T-helper 17 cell (primary cell): ENCODE measurements around the gene DDX27. TPM values are rescaled to one million over a fixed set of nuclear protein-coding genes. Genes with fewer than 3 reads are reported as not detected.

Experiments used
- ATAC-seq: fragments of 150-1000 bp; cut with Tn5 transposase; 2 replicates; pipeline ENCODE4 v1.10.0; 2021; ENCODE audit warnings: mild to moderate bottlenecking, moderate library complexity
- DNase-seq, 3 donors: peaks; one replicate each; pipeline versions ENCODE4 v3.0.0 to v3.0.0-alpha.2; 2020 to 2021
- H3K9me3 ChIP-seq: one replicate; pipeline ENCODE4 v1.7.0; 2013; ENCODE audit warnings: low read length, mild to moderate bottlenecking; ENCODE audit not compliant: control insufficient read depth, poor library complexity, severe bottlenecking
- H3K27ac Mint-ChIP-seq: one replicate; pipeline ENCODE4 v1.8.0; 2022; ENCODE audit warnings: mild to moderate bottlenecking, moderate library complexity, mixed read lengths
- H3K27me3 Mint-ChIP-seq: one replicate; pipeline ENCODE4 v1.8.0; 2022; ENCODE audit warnings: mixed read lengths
- H3K36me3 Mint-ChIP-seq: one replicate; pipeline ENCODE4 v1.8.0; 2022; ENCODE audit warnings: low read depth, mixed read lengths
- H3K4me1 Mint-ChIP-seq: one replicate; pipeline ENCODE4 v1.8.0; 2022; ENCODE audit warnings: mild to moderate bottlenecking, mixed read lengths
- H3K4me3 Mint-ChIP-seq: one replicate; pipeline ENCODE4 v1.8.0; 2022; ENCODE audit warnings: mild to moderate bottlenecking, moderate library complexity, mixed read lengths
- total RNA-seq, 4 donors: library from RNA in 2 of 4; stranded (reverse) in 2 of 4; gene quantifications; one replicate each; pipeline ENCODE4 v1.2.3 and lab custom pipeline; 2022 to 2026

Gene DDX27
- total RNA-seq, 2 donors from 2014 or later = 84.1 to 87.5 TPM

GRCh38 chr20:49237531-49237930 lies 18.3 kb downstream of the DDX27 start:
- DNase-seq (no peak), ATAC-seq (no peak)
- Mint-ChIP-seq H3K27me3 (no peaks in the 10 kb centered on the region), H3K4me3 (no peak overlapping the region), H3K36me3 (peaks cover 16% of the 10 kb centered on the region), H3K4me1 (peaks cover 2% of the 10 kb centered on the region), H3K27ac (peak overlapping the region; percentile 83)
- no peaks in the 10 kb centered on the region for H3K9me3 ChIP-seq

- H3K9me3 ChIP-seq = no peaks in the 10 kb centered on the region
- DNase-seq (no peak), ATAC-seq (peak; percentile 66)
- H3K27ac Mint-ChIP-seq = peak overlapping the region; percentile 34
- no peaks in the 10 kb centered on the region for H3K27me3 Mint-ChIP-seq
- H3K36me3 Mint-ChIP-seq = peaks cover 2% of the 10 kb centered on the region
- H3K4me1 Mint-ChIP-seq = peaks cover 7% of the 10 kb centered on the region
- no peak overlapping the region for H3K4me3 Mint-ChIP-seq
Observed at GRCh38 chr20:49245921-49246740, 26.9 kb downstream of the DDX27 start.

- no peaks in the 10 kb centered on the region for H3K9me3 ChIP-seq
- Mint-ChIP-seq H3K4me1 (peaks cover 7% of the 10 kb centered on the region), H3K4me3 (no peak overlapping the region), H3K27me3 (no peaks in the 10 kb centered on the region), H3K27ac (no peak overlapping the region), H3K36me3 (peaks cover 2% of the 10 kb centered on the region)
- ATAC-seq (no peak), DNase-seq (no peak)
Observed at GRCh38 chr20:49247169-49247723, 28.0 kb downstream of the DDX27 start.

- Mint-ChIP-seq H3K27me3 (no peaks in the 10 kb centered on the region), H3K4me3 (no peak overlapping the region), H3K27ac (peak overlapping the region; percentile 51), H3K36me3 (peaks cover 2% of the 10 kb centered on the region), H3K4me1 (peaks cover 7% of the 10 kb centered on the region)
- H3K9me3 ChIP-seq = no peaks in the 10 kb centered on the region
- ATAC-seq = no peak
- no peak for DNase-seq
Observed at GRCh38 chr20:49247792-49248191, 28.6 kb downstream of the DDX27 start.

- H3K27ac Mint-ChIP-seq = peak overlapping the region; percentile 51
- H3K36me3 Mint-ChIP-seq = peaks cover 4% of the 10 kb centered on the region
- peaks cover 7% of the 10 kb centered on the region for H3K4me1 Mint-ChIP-seq
- no peak overlapping the region for H3K4me3 Mint-ChIP-seq
- H3K27me3 Mint-ChIP-seq = no peaks in the 10 kb centered on the region
- ATAC-seq (no peak), DNase-seq (no peak)
- no peaks in the 10 kb centered on the region for H3K9me3 ChIP-seq
Observed at GRCh38 chr20:49248301-49248700, 29.1 kb downstream of the DDX27 start.

GRCh38 chr20:49248879-49249665 lies 29.9 kb downstream of the DDX27 start:
- peak overlapping the region; percentile 51 for H3K27ac Mint-ChIP-seq

GRCh38 chr20:49252556-49253350 lies 33.5 kb downstream of the DDX27 start:
- Mint-ChIP-seq H3K27ac (no peak overlapping the region), H3K4me1 (peaks cover 2% of the 10 kb centered on the region), H3K27me3 (no peaks in the 10 kb centered on the region), H3K36me3 (peaks cover 8% of the 10 kb centered on the region), H3K4me3 (no peak overlapping the region)
- no peaks in the 10 kb centered on the region for H3K9me3 ChIP-seq
- ATAC-seq (no peak), DNase-seq (no peak)

More at GRCh38 chr20:49248879-49249665, 29.9 kb downstream of the DDX27 start:
- DNase-seq (no peak), ATAC-seq (no peak)
- no peaks in the 10 kb centered on the region for H3K9me3 ChIP-seq
- no peaks in the 10 kb centered on the region for H3K27me3 Mint-ChIP-seq
- H3K36me3 Mint-ChIP-seq = peaks cover 4% of the 10 kb centered on the region
- H3K4me1 Mint-ChIP-seq = peaks cover 7% of the 10 kb centered on the region
- H3K4me3 Mint-ChIP-seq = no peak overlapping the region

GRCh38 chr20:49256261-49256660 lies 37.0 kb downstream of the DDX27 start:
- H3K9me3 ChIP-seq = no peaks in the 10 kb centered on the region
- peaks cover 10% of the 10 kb centered on the region for H3K36me3 Mint-ChIP-seq
- H3K27ac Mint-ChIP-seq = peak overlapping the region; percentile 21
- no peaks in the 10 kb centered on the region for H3K27me3 Mint-ChIP-seq
- no peak for DNase-seq
- H3K4me1 Mint-ChIP-seq = peaks cover 3% of the 10 kb centered on the region
- ATAC-seq = no peak
- no peak overlapping the region for H3K4me3 Mint-ChIP-seq

GRCh38 chr20:49259284-49259683 lies 40.1 kb downstream of the DDX27 start:
- DNase-seq (no peak), ATAC-seq (no peak)
- H3K36me3 Mint-ChIP-seq = peaks cover 12% of the 10 kb centered on the region
- no peaks in the 10 kb centered on the region for H3K9me3 ChIP-seq
- no peak overlapping the region for H3K4me3 Mint-ChIP-seq
- no peaks in the 10 kb centered on the region for H3K27me3 Mint-ChIP-seq
- H3K4me1 Mint-ChIP-seq = peaks cover 4% of the 10 kb centered on the region
- H3K27ac Mint-ChIP-seq = peak overlapping the region; percentile 39

GRCh38 chr20:49259799-49260198 lies 40.6 kb downstream of the DDX27 start:
- Mint-ChIP-seq H3K27ac (peak overlapping the region; percentile 39), H3K27me3 (no peaks in the 10 kb centered on the region), H3K36me3 (peaks cover 9% of the 10 kb centered on the region), H3K4me3 (no peak overlapping the region), H3K4me1 (peaks cover 2% of the 10 kb centered on the region)
- no peak for ATAC-seq
- no peak for DNase-seq
- no peaks in the 10 kb centered on the region for H3K9me3 ChIP-seq

- no peak for DNase-seq
- Mint-ChIP-seq H3K4me3 (no peak overlapping the region), H3K4me1 (peaks cover 4% of the 10 kb centered on the region), H3K36me3 (peaks cover 9% of the 10 kb centered on the region), H3K27ac (peak overlapping the region; percentile 6), H3K27me3 (no peaks in the 10 kb centered on the region)
- no peaks in the 10 kb centered on the region for H3K9me3 ChIP-seq
- ATAC-seq = no peak
Observed at GRCh38 chr20:49260218-49260617, 41.0 kb downstream of the DDX27 start.

GRCh38 chr20:49261173-49261572 lies 42.0 kb downstream of the DDX27 start:
- ATAC-seq (no peak), DNase-seq (no peak)
- H3K36me3 Mint-ChIP-seq = peaks cover 9% of the 10 kb centered on the region
- H3K4me1 Mint-ChIP-seq = peaks cover 8% of the 10 kb centered on the region
- H3K27me3 Mint-ChIP-seq = no peaks in the 10 kb centered on the region
- H3K27ac Mint-ChIP-seq = peak overlapping the region; percentile 19
- H3K9me3 ChIP-seq = no peaks in the 10 kb centered on the region
- H3K4me3 Mint-ChIP-seq = peak overlapping the region; percentile 45

GRCh38 chr20:49262444-49262843 lies 43.2 kb downstream of the DDX27 start:
- Mint-ChIP-seq H3K36me3 (peaks cover 12% of the 10 kb centered on the region), H3K27ac (peak overlapping the region; percentile 19), H3K27me3 (no peaks in the 10 kb centered on the region), H3K4me3 (no peak overlapping the region), H3K4me1 (peaks cover 16% of the 10 kb centered on the region)
- no peak for DNase-seq
- no peaks in the 10 kb centered on the region for H3K9me3 ChIP-seq
- ATAC-seq = no peak
